Activated T-cell treated with anti-CD3 and anti-CD28 coated beads for 4 hours (primary cell): ENCODE results near the gene C11orf58.

Experiments used
- DNase-seq: peaks from one replicate; pipeline ENCODE4 v3.0.0-alpha.2; 2020

The C11orf58 gene

DNA sequence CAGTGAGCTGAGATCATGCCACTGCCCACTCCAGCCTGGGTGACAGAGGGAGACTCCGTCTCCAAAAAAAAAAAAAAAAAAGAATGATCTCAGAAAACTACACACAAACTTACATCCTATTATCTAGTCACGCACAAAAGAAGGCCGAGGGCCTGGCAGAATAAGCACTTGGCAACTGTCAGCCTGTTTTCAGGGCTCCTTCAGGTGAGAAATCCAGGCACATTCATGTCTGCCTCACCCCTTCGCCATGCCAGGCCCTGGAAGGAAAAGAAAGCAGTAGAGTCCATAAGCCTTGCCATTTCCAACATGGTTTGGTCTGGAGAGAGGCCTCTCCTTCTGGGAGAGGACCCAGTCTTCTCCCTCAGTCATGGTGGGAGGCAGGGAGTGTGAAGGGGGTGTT is 30.9 kb downstream of the C11orf58 start:
- no peak for DNase-seq

DNA sequence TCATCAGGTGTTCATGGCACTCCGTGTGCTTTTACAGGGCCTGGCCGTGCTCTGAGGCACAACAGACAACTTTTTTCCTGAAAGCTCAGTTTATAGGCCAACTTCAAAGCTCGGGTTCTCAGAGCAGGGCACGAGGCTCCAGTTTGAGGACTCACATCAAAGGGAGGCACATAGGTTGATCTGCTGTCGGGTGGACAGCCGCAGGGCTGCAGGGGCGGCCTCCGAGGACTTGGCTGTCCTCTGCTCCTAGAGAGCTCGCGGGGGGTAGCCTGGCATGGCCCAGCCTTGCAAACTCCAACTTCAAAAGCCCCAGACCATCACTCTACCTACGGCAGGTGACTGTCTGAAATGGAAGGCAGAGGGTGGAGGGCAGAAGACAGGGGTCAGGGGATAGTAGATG is 31.6 kb downstream of the C11orf58 start:
- no peak for DNase-seq

GRCh38 chr11:16771350-16772140 is 33.1 kb downstream of the C11orf58 start:
- no peak for DNase-seq

DNA sequence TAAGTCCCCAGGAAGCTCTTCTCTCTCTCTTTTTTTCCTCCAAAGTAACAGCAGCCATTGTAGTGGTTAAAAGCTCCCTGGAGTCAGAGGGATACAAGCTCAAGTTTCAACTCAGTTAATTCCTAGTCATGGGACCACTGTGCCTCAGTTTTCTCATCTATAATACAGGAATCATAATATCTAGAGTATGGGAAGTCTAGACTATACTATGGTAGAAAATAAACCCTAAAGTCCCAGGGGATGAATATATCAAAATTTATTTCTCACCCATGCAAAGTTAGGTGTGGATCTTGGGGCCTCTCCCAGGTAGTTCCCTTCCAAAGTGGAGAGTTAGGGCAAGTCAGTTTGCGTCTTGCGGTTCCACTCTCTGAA is 33.7 kb downstream of the C11orf58 start:
- no peak for DNase-seq

- no peak for DNase-seq
Observed at GRCh38 chr11:16773981-16774935, 35.8 kb downstream of the C11orf58 start.

- DNase-seq: no peak
Observed at GRCh38 chr11:16774936-16775613, 36.6 kb downstream of the C11orf58 start.

DNA sequence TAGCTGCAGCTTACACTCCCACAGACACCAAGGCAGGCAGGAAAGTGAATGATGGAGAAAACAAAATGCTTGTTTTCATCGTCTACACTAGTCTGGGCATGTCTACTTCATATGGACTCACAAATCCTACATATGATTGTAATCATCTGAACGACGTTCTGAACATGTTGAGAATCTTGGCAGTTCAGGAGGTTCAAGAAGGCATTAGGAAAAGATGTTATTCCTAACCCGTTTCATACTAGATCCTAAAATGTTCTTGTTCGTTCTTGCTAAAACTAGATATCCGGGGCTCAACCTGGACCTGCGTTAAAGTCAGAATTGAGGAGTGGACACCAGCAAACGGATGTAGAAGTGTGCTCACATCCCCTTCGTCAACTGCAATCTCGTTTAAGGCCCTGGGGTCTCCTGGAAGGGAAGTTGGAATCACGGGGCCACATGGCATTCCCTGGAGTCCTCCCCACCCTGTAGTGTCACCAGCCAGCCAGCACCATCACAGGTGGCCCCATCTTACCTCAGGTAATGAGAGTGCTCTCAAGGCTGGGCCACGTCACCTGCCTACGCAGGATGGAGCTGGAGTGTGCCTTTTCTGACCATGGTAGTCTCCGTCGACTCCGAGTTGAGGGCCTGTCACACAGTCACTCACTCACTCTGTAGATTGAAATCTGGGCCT is 37.3 kb downstream of the C11orf58 start:
- DNase-seq: no peak

GRCh38 chr11:16776711-16777612 is 38.5 kb downstream of the C11orf58 start:
- DNase-seq: no peak

DNA sequence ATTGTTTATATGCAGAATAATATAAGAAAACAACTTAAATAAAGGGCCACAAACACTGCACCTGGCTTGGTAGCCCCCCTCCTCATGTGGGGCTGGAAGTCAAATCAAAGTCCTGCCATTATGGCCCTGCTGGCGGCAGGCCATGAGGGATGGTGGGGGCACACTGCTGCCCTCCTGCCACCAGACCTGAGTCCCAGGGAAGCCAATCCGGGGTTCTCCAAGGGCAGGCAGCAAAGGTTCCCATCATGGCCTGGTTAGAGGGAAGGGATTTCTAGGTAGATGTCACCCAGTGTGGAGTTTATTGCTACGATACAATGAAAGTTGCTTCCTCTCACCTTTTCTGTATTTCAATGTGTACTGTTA is 39.1 kb downstream of the C11orf58 start:
- DNase-seq: no peak

GRCh38 chr11:16778286-16778685 is 39.8 kb downstream of the C11orf58 start:
- no peak for DNase-seq

- DNase-seq: no peak
Observed at GRCh38 chr11:16778876-16779275, 40.4 kb downstream of the C11orf58 start.

DNA sequence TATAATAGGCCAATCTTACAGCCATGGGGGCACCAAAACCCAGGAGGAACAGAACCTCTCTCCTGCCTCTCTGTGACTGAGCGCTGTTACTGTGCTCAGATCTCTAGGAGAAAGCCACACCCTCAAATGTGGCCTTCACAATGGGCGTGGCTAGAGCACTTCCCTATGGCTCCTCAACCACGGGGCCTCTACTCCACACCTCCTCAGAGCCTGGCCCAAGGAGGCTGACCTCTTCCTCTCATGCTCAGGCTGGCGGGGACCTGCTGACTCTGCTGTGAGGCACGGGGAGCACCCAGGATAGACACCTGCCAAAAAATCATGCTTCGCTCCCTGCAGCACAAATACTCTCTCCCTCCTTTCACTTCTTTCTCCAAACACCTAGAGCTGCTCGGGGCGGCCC is 41.0 kb downstream of the C11orf58 start:
- DNase-seq: no peak

GRCh38 chr11:16780146-16780545 is 41.7 kb downstream of the C11orf58 start:
- DNase-seq: no peak

DNA sequence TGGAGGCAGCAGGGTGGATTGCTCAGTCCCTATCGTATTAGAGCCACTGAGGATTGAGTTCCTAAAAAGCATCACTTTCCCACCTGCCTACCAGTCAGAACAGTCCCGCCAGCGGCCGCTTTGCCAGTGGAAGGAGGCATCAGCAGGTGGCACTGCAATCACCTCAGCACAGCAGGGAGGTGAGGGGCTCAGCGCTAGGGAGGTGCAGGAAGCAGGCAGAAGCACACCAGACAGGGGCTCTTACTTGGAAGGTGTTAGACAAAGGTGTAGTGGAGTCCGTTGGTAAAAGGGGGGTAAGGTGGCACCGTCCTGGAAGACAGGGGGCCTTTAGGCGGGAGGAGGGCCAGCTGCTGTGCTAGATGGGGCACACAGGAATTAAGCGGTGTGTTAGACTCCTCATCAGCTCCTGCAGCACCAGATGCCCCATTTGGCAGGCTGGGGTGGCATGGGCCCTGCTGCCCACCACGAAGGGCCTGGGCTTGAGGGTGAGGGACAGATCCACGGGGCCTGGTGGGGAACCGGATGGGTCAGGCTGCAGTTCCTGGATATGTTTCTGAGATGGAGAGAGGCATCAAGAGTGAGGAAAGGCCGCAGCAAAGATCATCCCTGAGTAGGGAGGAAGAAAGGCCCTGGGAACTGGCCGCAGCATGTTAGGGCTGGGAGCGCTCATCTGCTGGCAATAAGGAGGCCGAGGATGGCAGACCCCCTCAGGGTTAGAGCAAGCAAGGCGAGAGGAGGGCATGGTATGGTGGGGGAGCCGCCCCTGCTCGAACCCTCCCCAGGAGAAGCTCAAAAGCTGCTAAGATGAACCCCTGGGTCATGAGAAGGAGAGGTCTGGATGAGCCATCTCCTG is 42.5 kb downstream of the C11orf58 start:
- no peak for DNase-seq

- DNase-seq: no peak
Observed at GRCh38 chr11:16781936-16782919, 43.8 kb downstream of the C11orf58 start.

DNA sequence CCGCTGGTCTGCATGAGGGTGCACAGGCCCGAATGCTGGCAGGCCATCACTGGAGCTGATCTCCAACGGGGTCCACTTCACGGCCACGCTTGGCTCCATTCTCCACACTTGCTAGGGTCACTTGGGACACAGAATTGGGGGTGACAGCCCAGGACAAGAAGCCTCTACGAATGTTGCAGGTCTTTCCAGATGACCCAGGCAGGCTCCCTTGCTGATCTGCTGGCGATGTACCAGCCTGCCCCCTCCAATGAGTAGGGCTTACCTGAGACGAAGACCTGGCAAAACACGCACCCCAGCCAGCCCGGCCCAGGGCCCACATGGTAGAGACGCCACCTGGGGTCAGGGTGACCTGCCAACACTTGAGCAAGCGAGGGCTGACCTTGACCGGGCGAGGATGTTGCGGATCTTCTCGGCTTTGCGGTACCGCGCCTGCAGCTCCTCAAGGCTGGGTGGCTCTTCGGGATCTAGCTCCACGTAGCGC is 44.9 kb downstream of the C11orf58 start:
- DNase-seq: no peak

DNA sequence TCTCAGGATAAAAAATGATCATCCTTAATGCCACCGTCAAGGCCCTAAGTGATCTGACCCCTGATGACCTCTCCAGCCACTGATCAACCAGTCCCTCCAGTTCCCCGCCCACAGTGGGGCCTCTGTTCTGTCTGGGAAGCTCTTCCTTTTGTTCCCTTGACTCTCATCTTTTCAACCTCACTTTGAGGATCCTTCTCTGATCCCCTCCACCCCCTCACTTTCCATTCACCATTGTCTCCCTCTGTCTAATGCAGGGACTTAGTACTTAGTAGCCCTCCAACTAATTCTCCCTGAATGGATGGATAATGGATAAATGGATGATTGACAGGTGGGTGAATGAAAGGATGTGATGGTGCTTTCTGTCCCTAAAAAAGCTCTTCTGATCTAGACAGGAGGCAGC is 45.6 kb downstream of the C11orf58 start:
- no peak for DNase-seq

DNA sequence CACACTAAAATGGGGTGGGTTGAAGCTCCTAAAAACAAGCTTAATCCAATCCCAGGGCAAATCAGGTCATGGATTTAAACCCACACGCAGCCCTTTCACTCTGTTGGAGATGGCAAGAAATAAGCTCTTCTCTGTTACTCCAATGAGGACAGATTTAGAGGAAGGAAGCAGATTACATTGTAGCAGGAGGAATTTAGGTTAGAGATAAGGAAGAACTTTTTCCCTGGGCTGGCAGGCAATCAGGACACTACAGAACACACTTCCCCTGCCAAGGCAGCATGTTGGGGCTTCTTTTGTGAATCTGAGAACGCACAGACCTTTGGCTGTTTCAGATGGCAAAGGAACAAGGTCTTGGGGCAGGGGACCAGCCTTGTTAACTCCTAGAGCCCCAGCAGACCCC is 46.2 kb downstream of the C11orf58 start:
- no peak for DNase-seq

DNA sequence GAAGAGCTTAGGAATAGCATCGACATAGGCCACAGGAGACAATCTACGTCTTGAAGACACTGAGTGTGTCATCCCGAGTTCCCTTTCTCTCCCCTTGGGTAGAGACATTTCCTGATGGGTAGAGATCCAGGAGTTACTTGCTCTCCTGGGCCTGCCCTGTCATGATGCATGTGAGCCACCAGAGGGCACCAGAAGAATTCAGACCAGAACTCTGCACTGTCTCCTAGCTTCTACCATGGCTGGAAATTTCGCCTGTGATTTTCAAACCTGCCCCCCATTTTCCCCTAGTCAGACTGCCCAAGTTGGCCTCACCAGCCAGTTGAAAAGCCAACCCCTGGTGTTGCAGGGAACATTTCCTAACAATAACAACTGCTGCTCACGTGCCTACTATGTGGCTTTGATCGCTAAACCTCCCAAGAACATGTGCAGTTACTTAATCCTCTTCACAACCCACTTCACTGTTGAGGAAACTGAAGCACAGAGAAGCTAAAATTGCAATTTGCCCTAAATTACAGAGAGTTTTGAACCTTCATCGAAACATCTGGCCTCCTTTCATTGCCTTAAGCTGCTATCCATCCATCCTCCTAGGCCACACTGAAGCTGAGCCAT is 47.2 kb downstream of the C11orf58 start:
- DNase-seq: peak; percentile 50
